PC-3 (cell line): ENCODE data around the gene EXOC6B. TPM values are rescaled to one million over a fixed set of nuclear protein-coding genes. Genes with fewer than 3 reads are reported as not detected.

Source experiments
- ATAC-seq: fragments of 200-7000 bp; cut with Tn5 transposase; 2 replicates; pipeline ENCODE4 v1.9.1; 2020; ENCODE audit warnings: mild to moderate bottlenecking, moderate library complexity
- BruUV-seq: library from RNA; stranded (reverse); fragments of 400-500 nt; replicated peaks from 2 replicates; lab custom pipeline; 2021; lab: Mats Ljungman, UMichigan
- CTCF ChIA-PET: fragments of 300-600 bp; sonication (Branson Sonifier 250); formaldehyde crosslinking; loops from one replicate; lab custom pipeline; 2022; ENCODE audit warnings: antibody characterized with exemption; lab: Charles Lee
- POLR2A ChIA-PET: fragments of 300-600 bp; sonication (Branson Sonifier 250); formaldehyde crosslinking; loops from one replicate; lab custom pipeline; 2022; ENCODE audit warnings: antibody characterized with exemption; ENCODE audit not compliant: unreplicated experiment; lab: Charles Lee
- DNase-seq: peaks from one replicate; pipeline ENCODE4 v3.0.0-alpha.2; 2015
- H2AFZ ChIP-seq: fragments of 300-600 bp; sonication (generic); 2 replicates; pipeline ENCODE4 v1.6.0; 2016; ENCODE audit warnings: antibody characterized with exemption, low read length
- H3F3A ChIP-seq: fragments of 300-600 bp; sonication (generic); one replicate; pipeline ENCODE4 v1.6.0; 2017; ENCODE audit warnings: antibody characterized with exemption, low read length, control low read depth, mild to moderate bottlenecking; ENCODE audit not compliant: unreplicated experiment
- H3K27ac ChIP-seq: fragments of 300-600 bp; sonication (generic); 2 replicates; pipeline ENCODE4 v1.5.1; 2016; ENCODE audit warnings: mild to moderate bottlenecking, low read length
- H3K27me3 ChIP-seq: fragments of 300-600 bp; sonication (generic); 2 replicates; pipeline ENCODE4 v1.6.1; 2016; ENCODE audit warnings: low read length, mixed read lengths
- H3K36me3 ChIP-seq: fragments of 300-600 bp; sonication (generic); 2 replicates; pipeline ENCODE4 v1.6.1; 2016; ENCODE audit warnings: low read depth, mixed run types, low read length, mixed read lengths
- H3K4me1 ChIP-seq: fragments of 300-600 bp; sonication (generic); 2 replicates; pipeline ENCODE4 v1.5.1; 2016; ENCODE audit warnings: low read length; ENCODE audit not compliant: insufficient read depth
- H3K4me2 ChIP-seq: fragments of 300-600 bp; sonication (generic); 2 replicates; pipeline ENCODE4 v1.6.0; 2016; ENCODE audit warnings: low read length
- H3K4me3 ChIP-seq: fragments of 300-600 bp; sonication (generic); 2 replicates; pipeline ENCODE4 v1.5.1; 2016; ENCODE audit warnings: mild to moderate bottlenecking, low read length, mixed read lengths
- H3K79me2 ChIP-seq: fragments of 300-600 bp; sonication (generic); 2 replicates; pipeline ENCODE4 v1.6.1; 2017; ENCODE audit warnings: low read length, mixed read lengths
- H3K9ac ChIP-seq: fragments of 300-600 bp; sonication (generic); 2 replicates; pipeline ENCODE4 v1.6.0; 2016; ENCODE audit warnings: mild to moderate bottlenecking, low read length
- H3K9me2 ChIP-seq: fragments of 300-600 bp; sonication (generic); replicated peaks from 2 replicates; pipeline ENCODE4 v1.6.1; 2016; ENCODE audit warnings: mixed run types, low read length, mixed read lengths
- H3K9me3 ChIP-seq: fragments of 300-600 bp; sonication (generic); 2 replicates; pipeline ENCODE4 v1.6.1; 2016; ENCODE audit warnings: low read length, mixed read lengths
- H4K20me1 ChIP-seq: fragments of 300-600 bp; sonication (generic); 2 replicates; pipeline ENCODE4 v1.6.1; 2016; ENCODE audit warnings: low read length, mixed read lengths
- EZH2 ChIP-seq: fragments of 300-600 bp; sonication (generic); IDR thresholded peaks from one replicate; pipeline ENCODE4 v1.6.1; 2017; ENCODE audit warnings: antibody characterized with exemption, mild to moderate bottlenecking, low read length; ENCODE audit not compliant: unreplicated experiment
- EZH2phosphoT487 ChIP-seq: fragments of 300-600 bp; sonication (generic); IDR thresholded peaks from 2 replicates; pipeline ENCODE4 v1.6.1; 2018; ENCODE audit warnings: mild to moderate bottlenecking, antibody characterized with exemption, low read length, borderline replicate concordance
- intact Hi-C: fragments of 100-400 bp; cut with micrococcal nuclease; formaldehyde crosslinking; loops from 2 replicates; pipeline ENCODE4 v1.9.0; 2023
- total RNA-seq: library from RNA; depleted of rRNA; stranded (reverse); fragments of >200 nt; gene quantifications from 2 replicates; pipeline ENCODE4 v1.2.3, GENCODE V29; 2014
- TF ChIP-seq, protein P1 (sequence below): fragments of 300-600 bp; sonication (generic); conservative IDR thresholded peaks from 2 replicates; pipeline ENCODE4 v1.5.1; 2017; ENCODE audit warnings: antibody characterized with exemption, low read depth, mild to moderate bottlenecking, low read length

EXOC6B gene
- total RNA-seq, 1 experiment from 2014 or later: 13.9 TPM

DNA sequence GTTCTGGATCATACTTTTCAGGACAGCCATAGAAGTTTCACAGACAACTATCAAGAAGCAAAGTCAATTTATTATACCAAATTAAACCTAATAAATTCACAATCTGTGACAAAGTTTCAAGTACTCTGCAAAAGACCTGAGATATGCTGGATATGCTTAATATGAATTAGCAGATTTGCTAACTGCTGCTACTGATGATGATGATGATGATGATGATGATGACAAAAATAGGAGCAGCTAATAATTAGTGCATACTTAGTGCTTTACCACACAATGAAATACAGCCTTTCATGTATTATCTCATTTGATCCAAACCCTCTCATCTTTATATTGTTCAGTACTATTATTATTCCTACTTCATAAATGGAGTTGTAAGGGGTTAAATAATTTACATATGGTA lies 462.4 kb downstream of the EXOC6B start:
- Histone ChIP-seq H3K79me2 (no peaks in the 10 kb centered on the region), H2AFZ (no peak overlapping the region), H3K27me3 (no peaks in the 10 kb centered on the region), H3K9me3 (no peaks in the 10 kb centered on the region), H3K9ac (no peak overlapping the region), H3K4me3 (no peak overlapping the region), H4K20me1 (no peaks in the 10 kb centered on the region), H3K4me2 (no peak overlapping the region), H3K36me3 (no peaks in the 10 kb centered on the region), H3F3A (no peaks in the 10 kb centered on the region), H3K4me1 (peaks cover 5% of the 10 kb centered on the region; the same call in 1 of the 2 replicates), H3K9me2 (no peaks in the 10 kb centered on the region), H3K27ac (no peak overlapping the region)
- TF ChIP-seq EZH2phosphoT487 (no peak), EZH2 (no peak)
- TF ChIP-seq, protein P1, sequence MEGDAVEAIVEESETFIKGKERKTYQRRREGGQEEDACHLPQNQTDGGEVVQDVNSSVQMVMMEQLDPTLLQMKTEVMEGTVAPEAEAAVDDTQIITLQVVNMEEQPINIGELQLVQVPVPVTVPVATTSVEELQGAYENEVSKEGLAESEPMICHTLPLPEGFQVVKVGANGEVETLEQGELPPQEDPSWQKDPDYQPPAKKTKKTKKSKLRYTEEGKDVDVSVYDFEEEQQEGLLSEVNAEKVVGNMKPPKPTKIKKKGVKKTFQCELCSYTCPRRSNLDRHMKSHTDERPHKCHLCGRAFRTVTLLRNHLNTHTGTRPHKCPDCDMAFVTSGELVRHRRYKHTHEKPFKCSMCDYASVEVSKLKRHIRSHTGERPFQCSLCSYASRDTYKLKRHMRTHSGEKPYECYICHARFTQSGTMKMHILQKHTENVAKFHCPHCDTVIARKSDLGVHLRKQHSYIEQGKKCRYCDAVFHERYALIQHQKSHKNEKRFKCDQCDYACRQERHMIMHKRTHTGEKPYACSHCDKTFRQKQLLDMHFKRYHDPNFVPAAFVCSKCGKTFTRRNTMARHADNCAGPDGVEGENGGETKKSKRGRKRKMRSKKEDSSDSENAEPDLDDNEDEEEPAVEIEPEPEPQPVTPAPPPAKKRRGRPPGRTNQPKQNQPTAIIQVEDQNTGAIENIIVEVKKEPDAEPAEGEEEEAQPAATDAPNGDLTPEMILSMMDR: no peak
- ATAC-seq: no peak
- intact Hi-C loops: no loop called here
- POLR2A ChIA-PET: no interaction called here
- CTCF ChIA-PET: no interaction called here
- BruUV-seq: no TSS peak
- DNase-seq: no peak

DNA sequence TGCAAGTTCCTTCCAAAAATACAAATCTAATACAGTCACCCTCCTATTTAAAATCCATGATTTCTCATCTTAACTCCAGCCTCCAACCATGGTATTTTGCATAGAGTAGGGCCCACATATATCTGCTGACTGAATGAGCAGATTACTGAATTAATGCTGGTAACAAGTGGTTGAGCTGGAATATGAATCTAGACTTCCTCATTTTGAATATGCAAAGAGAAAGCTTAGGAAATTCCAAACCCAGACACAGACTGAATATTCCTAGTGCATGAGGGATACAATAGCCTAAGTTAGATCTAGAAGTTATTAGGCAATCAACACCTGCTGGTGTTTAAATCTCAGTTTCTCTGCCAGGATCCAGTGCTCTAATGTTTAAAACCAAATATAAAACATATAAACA lies 463.1 kb downstream of the EXOC6B start:
- no peak overlapping the region for H3K4me2 ChIP-seq
- ATAC-seq (no peak), DNase-seq (no peak)
- no peak overlapping the region for H3K9ac ChIP-seq
- no peaks in the 10 kb centered on the region for H3K27me3 ChIP-seq
- BruUV-seq: no TSS peak
- no peaks in the 10 kb centered on the region for H3K9me3 ChIP-seq
- H3K27ac ChIP-seq: no peak overlapping the region
- H3K79me2 ChIP-seq: no peaks in the 10 kb centered on the region
- CTCF ChIA-PET: no interaction called here
- no peak overlapping the region for H3K4me3 ChIP-seq
- no peaks in the 10 kb centered on the region for H3F3A ChIP-seq
- H3K4me1 ChIP-seq: peaks cover 5% of the 10 kb centered on the region; the same call in 1 of the 2 replicates
- POLR2A ChIA-PET: no interaction called here
- TF ChIP-seq EZH2 (no peak), EZH2phosphoT487 (no peak)
- TF ChIP-seq, protein P1: no peak
- no peaks in the 10 kb centered on the region for H4K20me1 ChIP-seq
- no peaks in the 10 kb centered on the region for H3K36me3 ChIP-seq
- no peak overlapping the region for H2AFZ ChIP-seq
- no peaks in the 10 kb centered on the region for H3K9me2 ChIP-seq
- intact Hi-C loops: no loop called here

DNA sequence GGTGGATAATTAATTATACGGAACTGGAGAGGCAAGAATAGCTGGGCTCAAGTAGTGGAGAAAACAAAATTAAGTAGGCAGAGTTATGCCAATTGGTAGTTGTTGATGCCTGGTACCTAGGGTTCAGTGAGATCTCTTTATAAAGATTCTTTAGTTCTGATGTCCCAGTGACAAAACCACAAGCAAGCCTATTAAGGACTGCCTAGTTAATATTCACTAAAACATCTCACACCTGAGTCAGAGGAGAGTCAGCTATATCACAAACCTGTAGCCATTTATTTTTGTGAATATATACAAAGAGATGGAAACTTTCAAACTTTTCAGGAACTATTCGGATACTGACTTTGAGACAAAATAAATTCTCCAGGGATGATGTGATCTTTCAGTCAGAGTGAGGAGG lies 464.3 kb downstream of the EXOC6B start:
- Histone ChIP-seq H3K9ac (no peak overlapping the region), H4K20me1 (no peaks in the 10 kb centered on the region), H3K79me2 (no peaks in the 10 kb centered on the region), H3K36me3 (no peaks in the 10 kb centered on the region), H3K4me2 (no peak overlapping the region), H2AFZ (no peak overlapping the region), H3K9me3 (no peaks in the 10 kb centered on the region), H3K9me2 (no peaks in the 10 kb centered on the region), H3K27ac (no peak overlapping the region), H3K4me1 (no peaks in the 10 kb centered on the region), H3K27me3 (no peaks in the 10 kb centered on the region), H3F3A (no peaks in the 10 kb centered on the region), H3K4me3 (no peak overlapping the region)
- DNase-seq (no peak), ATAC-seq (no peak)
- ChIA-PET POLR2A (interaction anchor here (0.6 kb wide), 1 partner anchor 1094 kb away, joined by 3 read pairs; no protein-coding TSS in a partner anchor), CTCF (no interaction called here)
- BruUV-seq: no TSS peak
- intact Hi-C loops: no loop called here
- TF ChIP-seq, protein P1: no peak
- TF ChIP-seq EZH2phosphoT487: no peak
- TF ChIP-seq EZH2: no peak
